Tibial nerve (tissue), 3 donors: Measurements from ENCODE around the gene TMEM171.

Source experiments
- POLR2A ChIP-seq, 2 donors: fragments of 450-650 bp; IDR thresholded peaks; one replicate each; pipeline ENCODE4 v1.6.1; 2017; ENCODE audit warnings: antibody characterized with exemption in 2 of 2, mild to moderate bottlenecking in 2 of 2, moderate library complexity in 2 of 2
- TF ChIP-seq, protein P1 (sequence below), 5 experiments: fragments of 200-600 bp in 3 of 5; fragments of 450-650 bp in 2 of 5; sonication (generic) in 3 of 5; IDR thresholded peaks; one replicate each; pipeline ENCODE4 v1.5.1; 2016 to 2019; ENCODE audit warnings: antibody characterized with exemption in 5 of 5, mild to moderate bottlenecking in 3 of 5, moderate library complexity in 2 of 5

GRCh38 chr5:73152411-73153388, 32.3 kb downstream of the TMEM171 start:
- TF ChIP-seq, protein P1, sequence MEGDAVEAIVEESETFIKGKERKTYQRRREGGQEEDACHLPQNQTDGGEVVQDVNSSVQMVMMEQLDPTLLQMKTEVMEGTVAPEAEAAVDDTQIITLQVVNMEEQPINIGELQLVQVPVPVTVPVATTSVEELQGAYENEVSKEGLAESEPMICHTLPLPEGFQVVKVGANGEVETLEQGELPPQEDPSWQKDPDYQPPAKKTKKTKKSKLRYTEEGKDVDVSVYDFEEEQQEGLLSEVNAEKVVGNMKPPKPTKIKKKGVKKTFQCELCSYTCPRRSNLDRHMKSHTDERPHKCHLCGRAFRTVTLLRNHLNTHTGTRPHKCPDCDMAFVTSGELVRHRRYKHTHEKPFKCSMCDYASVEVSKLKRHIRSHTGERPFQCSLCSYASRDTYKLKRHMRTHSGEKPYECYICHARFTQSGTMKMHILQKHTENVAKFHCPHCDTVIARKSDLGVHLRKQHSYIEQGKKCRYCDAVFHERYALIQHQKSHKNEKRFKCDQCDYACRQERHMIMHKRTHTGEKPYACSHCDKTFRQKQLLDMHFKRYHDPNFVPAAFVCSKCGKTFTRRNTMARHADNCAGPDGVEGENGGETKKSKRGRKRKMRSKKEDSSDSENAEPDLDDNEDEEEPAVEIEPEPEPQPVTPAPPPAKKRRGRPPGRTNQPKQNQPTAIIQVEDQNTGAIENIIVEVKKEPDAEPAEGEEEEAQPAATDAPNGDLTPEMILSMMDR (IDR thresholded peaks at IDR 0.05) = no peak
- no peak for TF ChIP-seq POLR2A (IDR thresholded peaks at IDR 0.05)
